Upper lobe of right lung (tissue), 1 donor: Measurements from ENCODE around the gene OR4K1. TPM values are rescaled to one million over a fixed set of nuclear protein-coding genes. Genes with fewer than 3 reads are reported as not detected.
"Not testable (repeated sequence)": the region's sequence is repeated elsewhere in the genome, so short reads cannot be mapped to it uniquely, and the experiment has no call there.

ENCODE experiments used
- ATAC-seq: fragments of 200-7000 bp; cut with Tn5 transposase; one replicate; pipeline ENCODE4 v1.9.1; 2020; ENCODE audit warnings: mild to moderate bottlenecking, moderate library complexity
- DNase-seq: peaks from one replicate; pipeline ENCODE4 v3.0.0-alpha.2; 2020
- H3K27ac ChIP-seq: fragments of 200-600 bp; one replicate; pipeline ENCODE4 v1.8.0; 2022
- H3K27me3 ChIP-seq: fragments of 200-600 bp; one replicate; pipeline ENCODE4 v1.8.0; 2022; ENCODE audit warnings: mild to moderate bottlenecking
- H3K36me3 ChIP-seq: fragments of 200-600 bp; one replicate; pipeline ENCODE4 v1.8.0; 2022
- H3K4me1 ChIP-seq: fragments of 200-600 bp; one replicate; pipeline ENCODE4 v1.8.0; 2022
- H3K4me3 ChIP-seq: fragments of 200-600 bp; one replicate; pipeline ENCODE4 v1.8.0; 2022; ENCODE audit warnings: mild to moderate bottlenecking
- H3K9me3 ChIP-seq: fragments of 200-600 bp; one replicate; pipeline ENCODE4 v1.8.0; 2022
- CTCF ChIP-seq: fragments of 200-600 bp; IDR thresholded peaks from one replicate; pipeline ENCODE4 v1.8.0; 2022; ENCODE audit warnings: antibody characterized with exemption
- intact Hi-C: fragments of 100-400 bp; cut with DNase I; formaldehyde crosslinking; loops from one replicate; pipeline ENCODE4 v1.11.0; 2022
- total RNA-seq: library from RNA; stranded (reverse); fragmentation: NEBNext Ultra II Directional; extraction: Animal tissue kit (Norgen Biotek cat#: 25700); gene quantifications from one replicate; pipeline ENCODE4 v1.2.1, GENCODE V29; 2021
- donor health status: DM: no; HTN: yes; CAD: no; lungs with severe emphysema.

The OR4K1 gene
- total RNA-seq, 1 donor from 2014 or later, result not detected

GRCh38 chr14:19941668-19942067 lies 11.0 kb downstream of the OR4K1 start:
- H3K27ac ChIP-seq, result no peak overlapping the region
- no peak for DNase-seq
- no peak for TF ChIP-seq CTCF
- no peak overlapping the region for H3K4me3 ChIP-seq
- peak; percentile 25 for ATAC-seq
- intact Hi-C loops, result no loop called here
- no peaks in the 10 kb centered on the region for H3K9me3 ChIP-seq
- H3K27me3 ChIP-seq, result no peaks in the 10 kb centered on the region
- no peaks in the 10 kb centered on the region for H3K36me3 ChIP-seq
- H3K4me1 ChIP-seq, result no peaks in the 10 kb centered on the region

GRCh38 chr14:19947413-19948090 lies 16.8 kb downstream of the OR4K1 start:
- H3K4me3 ChIP-seq, result no peak overlapping the region
- H3K9me3 ChIP-seq, result no peaks in the 10 kb centered on the region
- ATAC-seq, result no peak
- H3K36me3 ChIP-seq, result no peaks in the 10 kb centered on the region
- no peaks in the 10 kb centered on the region for H3K27me3 ChIP-seq
- H3K4me1 ChIP-seq, result no peaks in the 10 kb centered on the region
- no peak for TF ChIP-seq CTCF
- intact Hi-C loops, result no loop called here
- H3K27ac ChIP-seq, result no peak overlapping the region
- DNase-seq, result no peak

- H3K9me3 ChIP-seq, result no peaks in the 10 kb centered on the region
- no peak overlapping the region for H3K27ac ChIP-seq
- intact Hi-C loops, result no loop called here
- H3K27me3 ChIP-seq, result no peaks in the 10 kb centered on the region
- ATAC-seq, result no peak
- H3K36me3 ChIP-seq, result no peaks in the 10 kb centered on the region
- H3K4me3 ChIP-seq, result no peak overlapping the region
- TF ChIP-seq CTCF, result no peak
- H3K4me1 ChIP-seq, result no peaks in the 10 kb centered on the region
- no peak for DNase-seq
Observed at GRCh38 chr14:19949218-19949617, 18.5 kb downstream of the OR4K1 start.

- H3K27me3 ChIP-seq, H3K36me3 ChIP-seq, H3K27ac ChIP-seq, H3K4me3 ChIP-seq, ATAC-seq, DNase-seq, H3K4me1 ChIP-seq, intact Hi-C loops, H3K9me3 ChIP-seq: not testable (repeated sequence)
Observed at GRCh38 chr14:19969735-19970134, 39.0 kb downstream of the OR4K1 start.

- intact Hi-C loops, result no loop called here
- Histone ChIP-seq H3K27me3 (no peaks in the 10 kb centered on the region), H3K27ac (no peak overlapping the region), H3K4me3 (no peak overlapping the region), H3K36me3 (no peaks in the 10 kb centered on the region), H3K4me1 (no peaks in the 10 kb centered on the region), H3K9me3 (no peaks in the 10 kb centered on the region)
- no peak for TF ChIP-seq CTCF
- no peak for ATAC-seq
- DNase-seq, result no peak
Observed at GRCh38 chr14:19974844-19975243, 44.1 kb downstream of the OR4K1 start.

- intact Hi-C loops, result no loop called here
- TF ChIP-seq CTCF, result no peak
- ATAC-seq, result no peak
Observed at GRCh38 chr14:19975291-19975690, 44.6 kb downstream of the OR4K1 start, which contains the start of gene OR4K15. OR4K15 (plus strand) TSS chr14:19975591; CDS start chr14:19975591, 0 bp downstream.

More at GRCh38 chr14:19975291-19975690, 44.6 kb downstream of the OR4K1 start, which contains the start of gene OR4K15:
- no peaks in the 10 kb centered on the region for H3K36me3 ChIP-seq
- H3K4me3 ChIP-seq, result no peak within 1 kb of the TSS
- no peak for DNase-seq
- H3K9me3 ChIP-seq, result no peaks in the 10 kb centered on the region
- H3K27me3 ChIP-seq, result no peaks in the 10 kb centered on the region
- H3K4me1 ChIP-seq, result no peaks in the 10 kb centered on the region
- no peak within 1 kb of the TSS for H3K27ac ChIP-seq

Other genes with a start within 250 kb of the OR4K1 start
- not detected for gene OR11H2, start 217.0 kb upstream of the OR4K1 start, total RNA-seq
- gene OR4Q3, start 187.3 kb upstream of the OR4K1 start, total RNA-seq, result not detected
- not detected for gene OR4M1, start 157.4 kb upstream of the OR4K1 start, total RNA-seq
- gene OR4N2, start 127.1 kb upstream of the OR4K1 start, total RNA-seq, result not detected
- gene OR4K2, start 55.8 kb upstream of the OR4K1 start, total RNA-seq, result not detected
- gene OR4K5, start 10.3 kb upstream of the OR4K1 start, total RNA-seq, result not detected
- gene OR4K15, start 44.7 kb downstream of the OR4K1 start, total RNA-seq, result not detected
- gene OR4Q2, start 71.2 kb downstream of the OR4K1 start, total RNA-seq, result not detected
- gene OR4K14, start 88.4 kb downstream of the OR4K1 start, total RNA-seq, result not detected
- not detected for gene OR4K13, start 105.1 kb downstream of the OR4K1 start, total RNA-seq
- gene OR4L1, start 129.1 kb downstream of the OR4K1 start, total RNA-seq, result not detected
- gene OR4K17, start 179.8 kb downstream of the OR4K1 start, total RNA-seq, result not detected
- not detected for gene OR4N5, start 207.9 kb downstream of the OR4K1 start, total RNA-seq